K562 treated with DMSO at 1 percent for 12 hours (cell line): ENCODE measurements around the gene VPS52. TPM values are rescaled to one million over a fixed set of nuclear protein-coding genes. Genes with fewer than 3 reads are reported as not detected.

Source experiments
- total RNA-seq: library from RNA; unstranded; fragments of 300-600 nt; gene quantifications from 2 replicates; pipeline ENCODE4 v1.2.3, GENCODE V29; 2022; ENCODE audit not compliant: insufficient read depth

The VPS52 gene, protein sequence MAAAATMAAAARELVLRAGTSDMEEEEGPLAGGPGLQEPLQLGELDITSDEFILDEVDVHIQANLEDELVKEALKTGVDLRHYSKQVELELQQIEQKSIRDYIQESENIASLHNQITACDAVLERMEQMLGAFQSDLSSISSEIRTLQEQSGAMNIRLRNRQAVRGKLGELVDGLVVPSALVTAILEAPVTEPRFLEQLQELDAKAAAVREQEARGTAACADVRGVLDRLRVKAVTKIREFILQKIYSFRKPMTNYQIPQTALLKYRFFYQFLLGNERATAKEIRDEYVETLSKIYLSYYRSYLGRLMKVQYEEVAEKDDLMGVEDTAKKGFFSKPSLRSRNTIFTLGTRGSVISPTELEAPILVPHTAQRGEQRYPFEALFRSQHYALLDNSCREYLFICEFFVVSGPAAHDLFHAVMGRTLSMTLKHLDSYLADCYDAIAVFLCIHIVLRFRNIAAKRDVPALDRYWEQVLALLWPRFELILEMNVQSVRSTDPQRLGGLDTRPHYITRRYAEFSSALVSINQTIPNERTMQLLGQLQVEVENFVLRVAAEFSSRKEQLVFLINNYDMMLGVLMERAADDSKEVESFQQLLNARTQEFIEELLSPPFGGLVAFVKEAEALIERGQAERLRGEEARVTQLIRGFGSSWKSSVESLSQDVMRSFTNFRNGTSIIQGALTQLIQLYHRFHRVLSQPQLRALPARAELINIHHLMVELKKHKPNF
- total RNA-seq, result 24.9 and 42.0 TPM in 2 replicates

DNA sequence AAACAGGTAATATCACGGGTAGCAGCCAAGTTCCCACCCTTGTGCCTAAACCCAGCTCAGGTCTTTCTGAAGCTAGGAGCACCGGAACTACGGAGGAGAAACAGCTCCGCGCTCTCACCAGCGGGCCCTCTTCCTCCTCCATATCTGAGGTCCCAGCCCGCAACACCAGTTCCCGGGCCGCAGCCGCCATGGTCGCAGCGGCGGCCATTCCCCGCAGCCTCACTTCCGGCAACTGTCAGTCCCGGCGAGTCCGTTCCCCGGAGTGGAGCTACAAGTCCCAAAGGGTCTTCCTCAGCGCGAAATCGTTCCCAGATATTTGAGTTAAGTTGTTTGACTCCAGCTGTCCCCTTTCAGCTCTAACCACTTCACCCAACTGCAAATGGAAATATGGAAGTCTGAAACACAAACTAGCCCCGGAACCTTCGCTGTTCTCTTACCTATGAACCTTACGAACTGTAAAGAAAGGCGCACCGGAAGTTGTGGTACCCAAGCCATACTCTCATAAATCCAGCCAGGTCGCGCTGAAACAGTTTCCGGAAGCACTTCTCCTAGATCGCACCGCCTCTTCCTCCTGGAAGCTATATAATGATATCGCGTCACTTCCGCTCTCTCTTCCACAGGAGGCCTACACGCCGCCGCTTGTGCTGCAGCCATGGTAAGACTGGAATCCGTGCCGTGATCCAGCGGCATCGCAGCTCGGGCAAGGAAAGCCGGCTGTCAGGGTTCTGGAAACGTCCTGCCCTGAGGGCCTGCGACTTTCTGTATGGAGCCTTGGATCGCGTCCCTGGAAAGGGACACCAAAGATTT, at the start of gene VPS52, which contains the start of gene RPS18:
Gene VPS52, minus strand, starts transcription at position 409 of the 807 bp plus-strand sequence. Its CDS starts 201 bp downstream, at position 208.
Gene RPS18, plus strand, starts transcription at position 608 of the 807 bp plus-strand sequence. Its CDS starts 45 bp downstream, at position 653.

DNA sequence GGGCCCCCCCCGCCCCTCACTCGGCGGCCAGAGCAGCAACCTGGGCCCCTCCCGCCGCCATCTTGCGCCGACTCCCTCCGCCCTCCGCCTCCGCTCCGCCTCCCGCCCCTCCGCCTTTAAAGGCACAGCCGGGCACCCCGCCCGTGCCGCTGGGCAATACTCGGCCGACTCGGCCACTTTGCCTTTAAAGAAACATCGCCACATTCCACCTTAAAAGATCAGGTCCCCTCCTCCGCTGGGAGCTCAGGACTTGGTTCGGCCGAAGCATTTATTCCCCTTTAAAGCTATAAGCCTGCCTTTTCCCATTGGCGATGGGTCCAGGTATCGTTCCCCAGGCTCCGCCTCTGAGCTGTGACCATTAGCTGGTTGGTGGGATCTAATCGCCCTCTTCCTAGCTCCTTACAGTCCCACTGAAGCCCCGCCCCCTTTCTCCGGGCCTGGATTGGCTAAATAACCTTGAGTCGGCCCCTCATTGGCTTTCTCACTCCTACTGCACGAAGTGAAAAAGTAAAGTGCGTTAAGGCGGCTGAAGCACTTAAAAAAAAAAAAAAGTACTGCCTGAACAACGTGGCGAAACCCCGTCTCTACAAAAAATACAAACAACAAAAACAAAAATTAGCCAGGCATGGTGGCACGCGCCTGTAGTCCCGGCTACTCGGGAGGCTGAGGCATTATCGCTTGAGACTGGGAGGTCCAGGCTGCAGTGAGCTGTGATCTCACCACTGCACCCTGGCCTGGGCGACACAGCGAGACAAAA, 46.2 kb upstream of the VPS52 start, which contains the start of gene ZBTB22:
Gene ZBTB22, minus strand, starts transcription at position 76 of the 757 bp plus-strand sequence. CDS start 828 bp downstream, outside the sequence.

DNA sequence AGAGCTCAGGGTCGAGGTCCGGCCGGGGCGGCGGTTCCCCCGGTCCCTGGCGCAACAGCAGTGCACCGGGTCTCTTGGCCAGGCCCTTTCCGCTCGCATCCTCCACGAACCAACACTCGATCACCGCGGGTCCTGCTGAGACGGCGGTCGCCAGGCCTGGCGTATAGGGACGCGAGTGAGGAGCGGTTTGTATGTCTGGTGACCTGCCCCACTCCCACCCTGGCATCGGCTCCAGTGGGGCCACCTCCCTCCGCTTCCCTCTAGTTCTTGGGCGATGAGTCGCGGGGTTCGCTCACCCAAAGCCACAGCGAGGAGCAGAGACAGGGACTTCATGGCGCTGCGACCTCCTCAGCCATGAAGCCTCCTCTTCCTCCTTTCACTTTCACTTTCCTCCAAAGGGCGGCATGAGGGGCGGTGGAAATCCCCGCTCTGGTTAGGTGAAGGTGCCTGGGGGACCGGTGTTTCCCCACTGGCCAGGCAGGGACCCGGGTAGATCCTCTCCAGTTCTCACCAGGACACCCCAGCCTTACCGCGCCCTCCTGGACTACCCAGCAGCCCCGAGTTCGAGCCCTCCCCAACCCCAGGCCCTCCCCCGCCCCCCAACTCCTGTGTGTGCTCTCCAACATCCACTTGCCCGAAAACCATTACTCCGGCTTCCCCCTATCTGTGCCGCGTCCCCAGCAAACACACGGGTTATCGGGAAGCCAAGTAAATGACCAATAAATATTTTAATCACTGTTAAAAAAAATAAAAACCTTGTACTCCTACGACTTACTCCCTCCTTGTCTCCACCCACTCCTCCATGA, 42.2 kb upstream of the VPS52 start, which contains the start of gene TAPBP:
Gene TAPBP, minus strand, starts transcription at position 370 of the 806 bp plus-strand sequence. Its CDS starts 37 bp downstream, at position 333.

DNA sequence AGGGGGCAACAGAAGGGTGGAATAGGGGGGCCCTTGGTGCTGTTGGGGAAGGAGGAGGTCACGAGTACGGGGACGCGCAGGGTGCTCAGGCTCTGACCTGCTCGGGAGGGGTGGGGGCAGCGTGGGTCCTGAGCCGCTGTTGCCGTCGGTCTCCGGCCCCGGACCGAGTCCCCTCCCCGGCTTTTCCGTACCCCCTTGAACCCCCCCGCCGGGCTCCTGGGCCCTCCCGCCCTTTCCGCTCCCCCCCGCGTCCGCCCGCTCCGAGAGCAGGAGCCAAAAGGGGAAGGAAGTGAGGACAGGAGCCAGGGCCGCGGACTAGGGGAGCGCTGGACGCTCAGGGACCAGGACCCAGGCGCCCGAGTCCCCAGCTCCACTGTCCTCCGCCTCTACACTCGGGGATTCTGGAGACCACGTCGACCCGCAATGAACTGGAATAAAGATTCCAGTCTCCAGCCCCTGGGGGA, 27.1 kb upstream of the VPS52 start, which contains the start of gene RGL2:
Gene RGL2, minus strand, starts transcription at position 170 of the 464 bp plus-strand sequence. CDS start 332 bp downstream, outside the sequence.

DNA sequence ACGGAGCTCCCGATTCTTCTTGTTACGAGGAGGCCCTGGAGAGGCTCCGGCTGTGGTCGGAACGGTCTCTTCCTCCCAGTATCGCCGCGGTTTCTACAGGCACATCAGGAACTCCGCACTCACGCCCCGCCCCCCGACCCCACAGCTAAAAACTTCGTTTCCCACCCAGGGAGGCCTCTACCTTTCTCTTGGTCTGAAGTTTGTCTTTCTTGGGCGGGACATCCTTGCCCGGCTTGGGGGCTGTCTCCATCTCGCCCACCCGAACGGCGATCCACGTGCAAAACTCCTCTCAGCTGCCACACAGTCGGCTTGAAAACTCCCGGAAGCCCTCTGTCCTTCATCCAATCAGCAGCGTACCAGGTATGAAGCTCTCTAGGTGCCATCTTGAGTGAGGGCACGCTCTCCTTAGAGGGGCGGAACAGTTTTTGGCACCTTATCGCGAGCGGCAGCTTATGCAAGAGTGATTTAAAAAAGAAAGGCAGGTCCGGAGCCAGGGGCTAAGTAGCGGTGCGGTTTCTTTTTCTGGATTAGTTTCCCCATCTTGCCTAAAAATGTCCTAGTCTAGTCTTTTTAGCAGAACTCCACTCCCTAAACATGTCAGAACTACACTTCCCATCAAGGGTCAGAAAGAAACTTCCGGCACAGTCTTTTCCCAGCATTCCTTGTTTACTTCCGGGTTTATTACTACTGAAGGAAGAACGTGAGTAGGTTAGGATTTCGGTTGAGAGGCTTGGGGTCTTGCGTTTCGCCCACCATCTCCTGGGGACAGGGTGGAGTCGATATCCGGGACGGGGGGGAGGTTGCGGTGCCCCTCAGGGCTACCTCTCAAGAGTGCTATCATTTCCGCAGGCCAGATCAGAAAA, 17.5 kb upstream of the VPS52 start, which contains the start of the genes PFDN6 and WDR46:
Gene PFDN6, plus strand, starts transcription at position 681 of the 863 bp plus-strand sequence. CDS start 256 bp downstream, outside the sequence.
Gene WDR46, minus strand, starts transcription at position 319 of the 863 bp plus-strand sequence. Its CDS starts 69 bp downstream, at position 250.

DNA sequence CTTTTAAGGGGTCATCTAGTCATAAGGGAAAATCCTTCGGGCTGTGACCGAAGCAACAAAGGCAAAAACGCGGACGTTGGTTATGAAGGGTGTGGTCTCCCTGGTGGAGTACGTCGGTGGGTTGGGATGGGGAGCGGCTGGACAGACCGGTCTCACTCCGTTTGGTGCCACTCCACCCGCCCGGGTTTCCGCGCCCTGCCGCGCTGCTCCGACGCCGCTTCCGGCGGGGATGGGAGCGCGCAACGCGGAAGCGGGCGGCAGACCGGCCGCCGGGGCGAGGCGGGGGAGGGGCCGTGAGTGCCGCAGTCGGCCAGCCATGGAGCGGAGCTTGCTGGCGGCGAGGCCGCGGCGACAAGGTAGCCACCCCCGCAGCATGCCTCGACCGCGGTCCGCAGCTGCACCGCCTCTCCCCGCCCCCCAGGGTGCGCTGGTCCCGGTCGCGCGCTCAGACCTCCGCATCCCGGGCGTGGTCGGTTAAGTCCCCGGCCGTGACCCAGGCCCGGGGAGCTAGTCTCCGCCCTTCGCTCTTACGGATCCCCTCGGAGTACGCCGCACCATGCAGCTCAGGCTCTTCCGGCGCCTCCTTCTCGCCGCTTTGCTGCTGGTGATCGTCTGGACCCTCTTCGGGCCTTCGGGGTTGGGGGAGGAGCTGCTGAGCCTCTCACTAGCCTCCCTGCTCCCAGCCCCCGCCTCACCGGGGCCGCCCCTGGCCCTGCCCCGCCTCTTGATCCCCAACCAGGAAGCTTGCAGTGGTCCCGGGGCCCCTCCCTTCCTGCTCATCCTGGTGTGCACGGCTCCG, 5.4 kb upstream of the VPS52 start, which contains the start of gene B3GALT4:
Gene B3GALT4, plus strand, starts transcription at position 260 of the 799 bp plus-strand sequence. Its CDS starts 297 bp downstream, at position 557.

DNA sequence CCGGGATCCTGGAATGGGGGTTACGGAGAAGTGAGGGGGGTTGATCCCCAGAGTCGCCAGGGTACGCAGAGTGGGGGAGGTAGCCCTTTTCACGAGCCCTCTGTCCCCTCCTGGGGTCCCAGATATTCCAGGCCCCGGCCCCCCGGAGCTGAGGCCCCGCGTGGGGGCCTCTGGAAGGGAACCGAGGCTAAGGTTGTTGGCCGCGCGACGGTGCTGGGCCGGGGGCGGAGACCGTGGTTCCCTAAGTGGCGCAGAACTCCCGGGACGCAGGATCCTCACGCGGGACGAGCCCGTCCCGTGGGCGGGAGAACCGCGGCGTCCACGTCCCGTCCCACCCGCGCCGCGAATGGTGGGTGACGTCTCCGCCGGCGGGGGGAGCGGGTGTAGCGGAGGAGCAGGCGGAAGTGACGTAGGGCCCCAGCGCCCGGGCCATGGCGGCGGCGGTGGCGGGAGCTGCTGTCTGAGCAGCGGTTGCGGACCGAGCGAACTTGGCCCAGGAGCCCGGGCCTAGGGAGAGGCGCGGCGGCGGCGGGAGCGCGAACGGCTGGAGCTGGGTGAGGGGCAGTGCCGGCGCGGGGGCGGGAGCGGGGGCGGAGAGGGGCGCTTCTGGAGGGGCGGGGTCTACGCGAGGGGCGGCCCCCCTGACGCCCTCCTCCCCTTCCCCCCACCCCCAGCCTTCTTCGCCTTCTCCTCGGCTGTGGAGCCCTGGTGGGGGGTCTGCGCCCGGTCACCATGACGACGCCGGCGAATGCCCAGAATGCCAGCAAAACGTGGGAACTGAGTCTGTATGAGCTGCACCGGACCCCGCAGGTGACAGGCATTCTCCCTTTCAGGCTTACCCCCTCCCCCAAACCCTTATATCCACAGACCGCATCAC, 63.3 kb downstream of the VPS52 start, which contains the start of gene RING1:
Gene RING1, plus strand, starts transcription at position 410 of the 877 bp plus-strand sequence. Its CDS starts 323 bp downstream, at position 733.

DNA sequence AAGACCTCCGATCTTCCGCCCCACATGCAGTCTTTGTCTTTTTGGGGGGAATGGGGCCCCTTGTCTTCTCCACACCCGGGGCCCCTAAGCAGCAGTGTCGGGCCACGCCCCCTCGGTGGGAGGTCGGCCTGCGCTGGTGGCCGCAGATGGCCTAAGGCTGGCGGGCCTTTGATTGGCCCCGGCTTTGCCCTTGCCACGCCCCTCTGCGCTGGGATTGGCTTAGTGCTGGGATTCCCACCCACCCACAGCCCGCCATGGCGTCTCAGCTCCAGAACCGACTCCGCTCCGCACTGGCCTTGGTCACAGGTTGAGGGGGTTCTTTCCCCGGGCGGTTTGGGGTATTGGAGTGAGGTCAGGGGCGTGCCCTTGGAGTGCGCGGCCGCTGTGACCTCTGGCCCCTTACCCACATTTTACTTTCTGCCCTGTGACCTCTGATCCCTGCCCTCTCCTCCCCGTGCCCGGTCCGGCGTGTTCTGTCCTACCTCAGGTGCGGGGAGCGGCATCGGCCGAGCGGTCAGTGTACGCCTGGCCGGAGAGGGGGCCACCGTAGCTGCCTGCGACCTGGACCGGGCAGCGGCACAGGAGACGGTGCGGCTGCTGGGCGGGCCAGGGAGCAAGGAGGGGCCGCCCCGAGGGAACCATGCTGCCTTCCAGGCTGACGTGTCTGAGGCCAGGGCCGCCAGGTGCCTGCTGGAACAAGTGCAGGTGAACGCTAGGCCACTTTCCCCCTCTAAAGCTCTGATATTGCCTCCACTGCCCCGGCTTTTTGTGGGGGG, 67.1 kb downstream of the VPS52 start, which contains the start of gene HSD17B8:
Gene HSD17B8, plus strand, starts transcription at position 241 of the 776 bp plus-strand sequence. Its CDS starts 14 bp downstream, at position 255.

Other genes with a start within 250 kb of the VPS52 start
- not detected in 2 replicates for gene HLA-DPA1, start 198.2 kb downstream of the VPS52 start, total RNA-seq
- gene HLA-DPB1, start 195.9 kb downstream of the VPS52 start, total RNA-seq, result not detected in 2 replicates
- gene COL11A2, start 79.4 kb downstream of the VPS52 start, total RNA-seq, result 0.58 and 0.83 TPM in 2 replicates
- gene RXRB, start 71.2 kb downstream of the VPS52 start, total RNA-seq, result 28.9 and 37.5 TPM in 2 replicates
- gene SLC39A7, start 71.0 kb downstream of the VPS52 start, total RNA-seq, result 115 and 152 TPM in 2 replicates
- 16.8 TPM in 2 replicates for gene HSD17B8, start 67.2 kb downstream of the VPS52 start, total RNA-seq
- gene RING1, start 63.4 kb downstream of the VPS52 start, total RNA-seq, result 49.0 and 55.3 TPM in 2 replicates
- 11,156 and 15,789 TPM in 2 replicates for gene RPS18, start 199 bp upstream of the VPS52 start, total RNA-seq
- gene B3GALT4, start 5.2 kb upstream of the VPS52 start, total RNA-seq, result 3.2 and 4.5 TPM in 2 replicates
- 48.0 and 55.6 TPM in 2 replicates for gene WDR46, start 17.4 kb upstream of the VPS52 start, total RNA-seq
- gene PFDN6, start 17.7 kb upstream of the VPS52 start, total RNA-seq, result 137 and 173 TPM in 2 replicates
- gene RGL2, start 27.1 kb upstream of the VPS52 start, total RNA-seq, result 19.0 and 32.5 TPM in 2 replicates
- 52.5 and 171 TPM in 2 replicates for gene TAPBP, start 42.2 kb upstream of the VPS52 start, total RNA-seq
- 10.6 and 12.5 TPM in 2 replicates for gene ZBTB22, start 45.9 kb upstream of the VPS52 start, total RNA-seq
- 44.7 and 61.3 TPM in 2 replicates for gene DAXX, start 51.1 kb upstream of the VPS52 start, total RNA-seq
- gene KIFC1, start 119.9 kb upstream of the VPS52 start, total RNA-seq, result 91.7 and 119 TPM in 2 replicates
- gene PHF1, start 139.1 kb upstream of the VPS52 start, total RNA-seq, result 62.9 and 79.9 TPM in 2 replicates
- gene CUTA, start 146.2 kb upstream of the VPS52 start, total RNA-seq, result 427 and 491 TPM in 2 replicates
- gene SYNGAP1, start 148.2 kb upstream of the VPS52 start, total RNA-seq, result 1.1 and 10.1 TPM in 2 replicates
- gene ZBTB9, start 182.7 kb upstream of the VPS52 start, total RNA-seq, result 7.0 and 13.1 TPM in 2 replicates